ENCODE results near the gene ADAT2.

The ADAT2 gene

DNA sequence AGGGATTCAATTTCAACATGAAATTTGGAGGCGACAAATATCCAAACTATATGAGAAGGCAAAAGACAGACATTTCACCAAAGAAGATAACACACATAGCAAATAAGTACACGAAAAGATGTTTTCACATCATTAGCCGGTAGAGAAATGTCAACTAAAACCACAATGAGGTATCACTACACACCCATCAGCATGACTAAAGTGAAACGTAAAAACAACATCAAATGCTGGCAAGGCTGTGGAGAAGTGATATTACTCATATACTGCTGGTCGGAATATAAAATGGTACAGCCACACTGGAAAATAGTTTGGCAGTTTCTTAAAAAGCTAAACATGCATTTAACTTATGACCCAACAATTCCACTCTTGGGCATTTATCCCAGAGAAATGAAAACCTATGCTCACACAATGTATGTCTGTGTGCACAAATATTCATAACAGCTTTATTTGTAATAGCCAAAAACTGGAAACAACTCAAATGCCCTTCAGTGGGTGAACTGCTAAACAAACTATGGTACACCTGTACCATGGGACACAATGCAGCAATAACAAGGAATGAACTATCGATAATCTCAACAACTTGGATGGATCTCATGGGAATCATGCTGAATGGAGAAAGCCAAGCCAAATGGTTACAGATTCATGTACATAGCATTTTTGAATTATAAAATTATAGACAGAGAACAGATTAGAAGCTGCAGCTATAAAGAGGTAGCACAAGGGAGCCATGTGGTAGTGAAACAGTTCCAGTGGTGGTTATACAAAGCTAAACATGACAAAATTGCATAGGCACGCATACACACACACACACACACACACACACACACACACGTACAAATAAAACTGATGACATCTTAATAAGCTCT is 8.6 kb downstream of the ADAT2 start:
- DNase-seq (ENCODE audit: low read depth) = peak; percentile 38

DNA sequence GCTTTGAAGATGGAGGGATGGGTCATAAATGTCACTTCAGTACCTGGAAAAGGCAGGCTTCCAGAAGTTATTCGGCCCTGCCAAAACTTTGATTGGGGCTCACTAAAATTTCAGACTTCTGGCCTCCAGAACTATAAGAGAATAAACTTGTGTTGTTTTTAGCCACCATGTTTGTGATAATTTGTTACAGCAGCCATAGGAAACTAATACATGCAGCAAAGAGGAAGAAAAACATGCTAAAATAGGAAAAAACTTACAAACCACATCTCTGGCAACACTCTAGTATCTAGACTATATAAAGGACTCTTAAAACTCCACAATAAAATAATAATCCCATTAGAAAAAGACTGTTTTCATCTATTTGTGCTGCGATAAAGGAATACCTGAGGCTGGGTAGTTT is 9.5 kb downstream of the ADAT2 start:
- no peak for DNase-seq (ENCODE audit: low read depth)

DNA sequence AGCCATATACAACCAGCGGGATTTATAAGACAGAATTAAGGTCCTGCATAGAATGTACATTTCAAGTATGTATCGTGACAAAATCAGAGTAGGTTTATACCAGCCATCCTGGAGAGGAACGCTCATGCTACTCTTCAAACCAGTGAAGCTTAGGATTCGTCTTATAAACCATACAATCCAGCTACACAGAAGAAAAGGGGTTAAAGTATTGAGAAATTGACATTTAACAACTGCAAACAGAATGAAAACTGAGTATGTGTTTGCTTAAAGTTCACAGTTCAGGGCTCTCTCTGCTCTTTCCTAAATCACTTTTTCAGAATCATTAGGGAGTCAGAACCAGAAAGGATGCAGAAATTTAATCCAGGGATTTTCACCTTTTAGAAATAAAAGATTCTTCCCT is 17.9 kb downstream of the ADAT2 start:
- no peak for DNase-seq (ENCODE audit: low read depth)

DNA sequence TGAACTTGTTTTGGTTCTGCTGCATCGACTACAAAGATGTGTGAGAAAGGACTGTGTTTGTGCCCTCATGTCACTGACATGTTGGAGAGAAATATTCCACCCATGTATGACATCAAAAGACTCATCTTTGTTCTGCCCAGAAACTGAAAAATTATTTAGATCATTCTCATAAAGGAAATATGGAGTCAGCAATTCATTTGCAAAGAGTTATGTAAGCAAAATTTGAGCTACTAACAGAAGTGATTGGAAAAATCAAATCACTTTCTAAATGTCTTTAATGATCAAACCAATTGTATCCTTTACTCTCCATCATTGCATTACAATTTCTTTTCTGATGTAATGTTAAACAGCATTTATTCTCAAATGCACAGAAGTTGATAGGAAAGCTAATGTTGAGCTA is 19.3 kb downstream of the ADAT2 start:
- DNase-seq (ENCODE audit: low read depth) = no peak

DNA sequence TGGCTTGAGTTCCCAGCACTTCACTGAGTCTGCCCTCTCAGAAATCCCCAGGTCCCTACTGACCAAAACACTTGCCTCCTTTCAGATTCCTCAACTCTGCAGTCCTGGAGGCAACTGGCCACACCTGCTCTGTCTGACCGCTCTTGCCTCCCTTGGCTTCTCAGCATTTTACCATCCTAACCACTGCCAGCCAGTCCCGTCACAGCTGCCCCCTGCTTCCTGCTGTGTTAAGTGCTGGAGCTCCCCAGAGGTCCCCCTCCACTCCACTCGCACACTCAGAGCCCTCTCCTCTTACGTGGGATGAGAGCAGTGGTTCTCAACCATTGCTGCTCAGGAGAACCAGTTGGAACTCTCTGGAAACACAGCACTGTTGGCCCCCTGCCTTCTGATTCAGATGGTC is 20.5 kb downstream of the ADAT2 start:
- DNase-seq (ENCODE audit: low read depth) = no peak

DNA sequence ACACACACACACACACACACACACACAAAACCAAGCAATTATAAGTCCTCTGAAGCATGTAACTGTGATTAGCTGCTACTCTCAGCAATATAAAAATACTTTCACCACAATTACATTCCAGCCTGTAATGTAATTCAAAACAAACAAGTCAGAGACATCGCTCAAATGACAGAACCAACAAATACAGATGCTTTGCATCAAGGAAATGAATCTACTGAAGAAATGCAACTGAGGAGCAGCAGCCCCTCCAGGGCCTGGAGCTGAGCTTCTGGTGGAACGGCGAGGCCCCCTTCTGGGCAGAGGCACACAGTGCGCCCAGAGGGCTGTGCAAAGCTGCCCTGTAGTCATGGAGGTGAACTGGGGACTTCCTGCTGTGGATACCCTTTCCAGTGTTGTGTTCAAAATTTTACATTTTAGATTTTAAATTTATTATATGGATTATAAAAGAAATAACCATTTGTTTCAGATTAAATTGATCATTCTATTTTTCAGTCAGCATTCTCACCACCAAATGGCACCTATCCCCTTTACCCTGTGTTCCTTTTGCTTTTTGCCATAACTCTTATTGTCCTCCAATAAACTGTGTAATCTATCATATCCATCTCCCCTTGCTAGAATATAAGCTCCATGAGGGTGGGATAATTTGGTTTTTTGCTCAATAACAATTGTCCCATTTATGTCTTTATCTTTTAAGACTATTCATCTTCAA is 23.2 kb downstream of the ADAT2 start:
- peak; percentile 81 for DNase-seq (ENCODE audit: low read depth)

DNA sequence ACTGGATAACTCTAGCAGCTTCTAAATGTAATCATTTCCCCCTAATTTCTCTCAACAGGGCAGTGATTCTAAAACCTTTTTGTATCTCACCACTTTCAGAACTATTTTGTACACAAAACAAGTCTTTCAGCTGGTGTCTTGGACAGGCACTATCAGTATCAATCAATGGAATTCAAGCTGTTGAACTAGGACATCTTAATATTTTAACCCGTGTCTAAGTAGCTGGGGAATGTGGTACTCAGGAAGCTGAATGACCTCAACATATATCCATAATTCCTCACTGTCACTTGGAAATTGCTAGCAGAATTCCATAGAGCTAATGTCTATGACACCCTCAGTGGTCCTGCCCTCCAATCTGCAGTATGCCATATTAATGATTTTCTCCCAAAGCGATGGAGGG is 24.5 kb downstream of the ADAT2 start:
- DNase-seq (ENCODE audit: low read depth) = no peak

DNA sequence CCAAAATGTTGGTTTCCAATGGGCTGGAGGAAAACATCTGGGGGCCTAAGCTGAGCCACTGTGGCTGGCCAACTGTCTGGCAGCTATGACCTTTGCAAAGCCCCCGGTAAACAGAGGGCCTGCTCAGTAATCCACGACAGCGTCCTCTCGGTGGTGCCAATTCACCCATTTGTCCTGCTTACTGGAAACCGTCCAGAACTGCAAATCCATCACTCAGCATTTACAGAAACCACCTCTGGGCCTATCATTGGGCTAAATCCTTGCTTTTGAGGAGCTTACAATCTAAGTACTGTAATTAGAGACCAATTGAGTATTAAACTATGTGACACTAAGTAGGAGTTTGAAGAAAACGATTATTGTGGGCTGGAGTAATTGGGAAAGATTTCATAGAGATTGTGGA is 31.0 kb downstream of the ADAT2 start:
- no peak for DNase-seq (ENCODE audit: low read depth)

DNA sequence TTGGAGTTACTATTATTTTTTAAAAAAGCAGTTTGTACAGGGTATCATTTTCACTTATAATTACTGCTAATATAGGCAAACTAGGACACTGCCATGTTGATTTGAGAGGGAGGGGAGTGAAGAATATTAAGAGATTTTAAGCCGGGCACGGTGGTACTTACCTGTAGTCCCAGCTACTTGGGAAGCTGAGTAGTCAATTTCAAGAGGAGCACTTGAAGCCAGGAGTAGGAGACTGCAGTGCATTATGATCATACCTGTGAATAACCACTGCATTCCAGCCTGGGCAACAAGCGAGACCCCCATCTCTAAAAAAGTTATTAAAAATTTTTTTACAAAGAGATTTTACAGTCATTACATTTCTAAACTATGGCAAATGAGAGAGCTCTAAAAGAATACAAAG is 35.7 kb downstream of the ADAT2 start:
- no peak for DNase-seq (ENCODE audit: low read depth)

DNA sequence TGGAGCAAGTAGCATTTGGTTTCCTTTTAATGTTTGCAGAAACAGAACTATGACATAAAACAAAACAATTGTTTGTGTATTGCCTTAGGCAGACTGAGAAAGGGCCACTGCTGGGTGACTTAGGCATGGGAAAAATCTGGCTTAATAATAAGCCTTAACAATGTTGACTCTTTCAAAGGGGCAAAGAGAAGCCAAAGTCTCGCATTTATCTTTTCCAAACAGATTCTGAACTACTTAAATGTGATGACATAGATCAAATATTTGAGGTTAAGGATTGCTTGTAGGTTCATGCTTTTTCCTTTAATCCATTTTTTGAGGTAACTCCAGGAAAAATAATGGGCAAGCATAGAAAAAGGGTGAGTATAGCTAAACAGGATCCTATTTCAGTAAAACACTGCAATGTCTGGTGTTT is 39.6 kb downstream of the ADAT2 start:
- peak; percentile 62 for DNase-seq (ENCODE audit: low read depth)

DNA sequence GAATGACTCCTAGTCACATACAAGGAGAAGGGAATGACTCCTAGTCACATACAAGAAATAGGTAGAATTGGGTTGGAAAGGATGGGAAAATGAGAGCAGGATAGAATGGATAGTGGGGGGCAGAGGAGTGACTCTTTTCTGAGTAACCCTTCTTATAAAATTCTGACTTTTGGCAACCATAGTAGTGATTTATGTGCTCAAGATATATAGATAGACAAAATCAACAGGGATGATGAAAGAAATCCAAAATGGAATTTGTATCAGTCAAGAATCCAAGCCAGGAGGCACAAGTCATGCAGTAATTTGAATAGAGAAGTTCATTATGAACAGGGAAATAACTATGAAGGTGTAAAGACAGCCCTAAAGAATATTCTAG is 41.7 kb downstream of the ADAT2 start:
- DNase-seq (ENCODE audit: low read depth) = no peak

DNA sequence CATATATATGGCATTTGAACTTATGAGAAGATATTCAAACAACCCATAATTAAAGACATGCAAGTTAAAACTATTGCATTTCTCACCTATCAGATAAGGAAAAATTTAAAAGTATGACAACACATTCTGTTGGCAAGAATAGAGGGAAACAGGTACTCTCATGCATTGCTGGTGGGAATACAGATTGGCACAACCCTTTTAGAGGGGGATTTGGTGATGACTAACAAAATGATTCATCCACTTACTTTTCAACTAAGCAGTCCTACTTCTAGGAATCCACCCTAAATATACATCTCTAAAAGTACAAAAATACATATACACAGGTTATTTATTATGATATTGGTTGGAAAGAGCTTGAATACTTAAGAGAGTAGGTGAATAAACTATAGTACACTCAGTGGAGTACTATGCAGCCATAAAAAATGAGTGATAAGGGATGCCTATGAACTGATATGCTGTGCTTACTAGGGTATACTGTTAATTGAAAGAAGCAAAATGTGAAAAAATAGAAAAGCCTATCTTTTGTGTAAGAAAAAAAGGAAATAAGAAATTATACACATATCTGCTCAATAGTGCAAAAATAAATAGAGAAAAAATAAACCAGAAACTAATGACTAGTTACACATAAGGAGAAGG is 42.2 kb downstream of the ADAT2 start:
- peak; percentile 46 for DNase-seq (ENCODE audit: low read depth)

DNA sequence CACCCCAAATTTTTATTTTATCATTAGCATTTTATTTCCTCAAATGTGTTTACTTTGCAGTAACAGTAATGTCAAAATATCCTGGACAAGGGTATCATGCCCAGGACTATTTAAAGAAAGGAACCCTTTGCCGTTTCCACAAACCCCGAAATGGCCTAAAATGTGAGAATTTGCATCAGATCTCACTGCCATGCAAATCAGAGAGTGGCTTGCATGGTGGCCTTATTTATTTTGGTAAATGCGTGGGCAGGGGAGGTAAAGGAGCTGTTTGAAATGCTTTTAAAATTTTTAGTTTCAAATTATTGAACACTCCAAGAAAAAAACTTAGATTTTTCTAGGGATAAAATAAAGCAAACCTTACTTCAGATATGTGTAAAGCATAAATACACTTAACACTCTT is 43.8 kb downstream of the ADAT2 start:
- no peak for DNase-seq (ENCODE audit: low read depth)

DNA sequence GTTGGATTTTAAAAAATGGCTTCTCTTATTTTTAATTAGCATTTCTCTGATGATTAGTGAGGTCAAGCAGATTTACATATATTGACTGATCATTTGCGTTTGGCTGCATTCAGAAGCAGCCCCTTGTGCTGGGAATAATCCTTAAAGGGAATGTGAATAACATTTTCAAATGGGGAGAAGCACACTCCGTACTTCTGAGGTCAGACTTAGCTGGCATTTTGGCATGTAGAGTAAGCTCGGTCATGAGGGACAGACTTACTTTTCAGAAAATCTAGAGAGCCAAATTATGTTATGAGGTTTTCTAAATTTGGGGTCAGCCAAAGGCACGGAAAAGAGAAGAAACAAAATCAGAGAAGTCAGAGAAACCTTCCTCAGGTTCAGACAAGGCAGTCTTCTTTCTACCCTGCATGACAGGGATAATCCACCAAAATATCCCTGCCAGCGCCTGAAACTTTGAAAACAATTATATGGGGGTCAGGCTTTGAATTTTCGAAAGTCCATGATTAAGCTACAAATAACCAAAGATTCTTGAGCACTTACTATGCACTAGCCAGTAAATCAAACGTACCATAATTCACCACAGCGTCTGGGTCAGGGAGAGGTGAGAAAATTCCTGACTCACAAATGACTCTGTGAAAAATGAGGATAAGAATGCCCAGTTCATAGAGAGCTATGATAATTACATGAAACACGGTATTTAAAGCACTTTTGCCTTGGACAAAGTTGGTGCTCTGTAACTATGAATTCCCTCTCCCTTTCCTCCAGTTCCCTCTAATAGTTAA is 44.9 kb downstream of the ADAT2 start:
- peak; percentile 82 for DNase-seq (ENCODE audit: low read depth)

DNA sequence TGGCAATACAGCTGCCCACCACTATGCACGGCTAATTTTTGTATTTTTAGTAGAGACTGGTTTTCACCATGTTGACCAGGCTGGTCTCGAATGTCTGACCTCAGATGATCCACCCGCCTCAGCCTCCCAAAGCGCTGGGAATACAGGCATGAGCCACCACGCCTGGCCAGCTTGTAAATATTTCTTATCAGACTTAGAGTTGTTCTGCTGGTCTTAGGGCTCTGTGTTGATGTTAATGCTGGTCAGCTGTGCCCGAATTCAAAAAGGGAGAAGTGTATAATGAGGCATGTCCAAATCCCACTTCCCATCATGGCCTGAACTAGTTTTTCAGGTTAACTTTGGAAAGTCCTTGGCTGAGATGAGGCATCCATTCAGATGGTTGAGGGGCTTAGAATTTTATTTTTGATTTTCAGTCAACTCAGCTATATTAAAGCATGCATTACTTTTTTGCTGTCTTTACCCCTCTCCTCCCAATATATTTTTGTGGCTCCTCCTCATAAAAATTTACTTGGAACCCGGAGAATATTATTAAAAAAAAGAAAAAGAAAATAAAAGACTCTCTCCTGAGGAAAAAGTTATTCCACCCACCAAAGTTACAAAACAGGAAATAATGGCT is 47.7 kb downstream of the ADAT2 start:
- DNase-seq (ENCODE audit: low read depth) = no peak

DNA sequence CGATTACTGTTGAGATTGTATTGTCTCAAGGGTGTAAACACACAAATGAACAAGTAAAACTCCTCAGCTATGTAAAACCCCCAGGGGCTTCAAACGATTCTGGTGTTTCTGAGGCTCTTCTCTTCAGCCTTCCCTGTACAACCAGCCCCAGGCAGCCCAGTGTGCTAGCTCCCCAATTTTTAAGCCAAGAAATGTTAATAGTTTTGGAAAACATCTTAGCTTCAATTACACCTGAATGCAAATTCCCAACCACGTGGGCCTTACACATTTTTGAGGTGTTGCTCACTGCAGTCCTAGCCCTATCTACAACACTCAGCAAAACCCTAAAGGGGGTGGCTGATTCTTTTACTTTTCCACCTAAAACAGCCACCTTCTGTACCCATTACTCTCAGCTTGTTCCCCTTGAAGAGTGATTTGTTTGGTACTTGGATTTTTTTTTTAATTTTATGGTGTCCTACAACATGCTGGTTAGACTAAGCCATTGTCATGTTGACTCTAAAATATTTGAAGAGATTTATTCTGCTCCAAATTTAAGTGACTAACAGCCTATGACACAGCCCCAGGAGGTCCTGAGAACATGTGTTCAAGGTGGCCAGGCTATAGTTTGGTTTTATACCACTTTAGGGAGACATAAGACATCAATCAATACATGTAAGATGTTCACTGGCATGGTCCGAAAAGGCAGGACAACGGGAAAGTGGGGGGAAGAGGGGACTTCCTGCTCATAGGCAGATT is 48.7 kb downstream of the ADAT2 start:
- DNase-seq (ENCODE audit: low read depth) = no peak

DNA sequence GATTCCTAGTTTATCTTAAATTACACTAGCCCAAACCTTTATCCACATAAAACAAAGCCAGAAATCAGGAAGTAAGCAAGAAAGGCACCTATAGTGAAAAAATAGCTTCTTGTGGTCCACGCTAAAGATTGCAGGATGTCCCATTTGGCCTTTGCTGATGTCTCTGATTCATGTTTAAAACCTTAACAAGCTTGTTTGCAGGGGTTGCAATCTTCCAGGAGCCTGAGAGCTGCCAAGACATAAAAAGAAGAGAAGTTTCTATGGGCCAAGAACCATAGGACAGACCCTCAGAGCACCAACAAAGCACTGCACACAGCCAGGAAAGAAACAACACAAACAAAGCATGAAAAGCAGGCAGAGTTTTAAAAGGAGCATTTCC is 49.4 kb downstream of the ADAT2 start:
- no peak for DNase-seq (ENCODE audit: low read depth)

DNA sequence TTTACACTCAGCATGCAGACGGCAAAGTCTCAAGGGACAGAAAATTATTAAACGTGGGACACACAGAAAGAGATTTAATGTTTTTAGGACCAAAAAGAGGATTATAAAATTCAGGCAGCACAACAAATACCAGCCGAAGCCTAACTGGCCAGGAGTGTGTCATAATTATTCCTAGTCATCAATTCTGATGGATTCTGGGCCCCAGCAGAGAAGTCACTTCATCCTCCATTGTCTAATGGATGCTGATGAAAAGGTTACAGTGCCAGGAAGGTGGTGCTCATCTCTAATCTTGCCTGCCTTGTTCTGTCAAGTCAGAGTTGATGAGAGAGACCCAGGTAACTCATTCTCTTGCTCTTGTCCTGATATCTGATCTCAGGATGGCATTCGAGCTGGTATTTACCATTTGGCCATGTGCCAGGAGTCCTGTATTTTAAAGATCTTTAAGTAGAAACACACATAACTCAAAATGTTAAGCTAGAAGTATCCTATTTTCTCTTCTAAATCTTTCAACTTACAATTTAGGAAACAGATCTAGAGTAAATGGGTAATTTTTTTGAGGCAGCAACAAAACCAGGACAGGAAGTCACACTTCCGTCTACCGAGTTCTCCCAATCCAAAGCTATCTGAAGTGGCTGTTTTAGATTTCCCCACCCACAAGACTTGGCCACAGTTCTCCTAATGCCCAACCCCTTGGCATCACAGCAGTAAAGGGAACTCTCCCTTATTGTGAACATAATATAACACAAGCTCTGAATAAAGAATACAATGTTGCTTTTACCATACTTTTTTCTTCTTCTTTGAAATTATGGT is 50.0 kb downstream of the ADAT2 start:
- DNase-seq (ENCODE audit: low read depth) = no peak

DNA sequence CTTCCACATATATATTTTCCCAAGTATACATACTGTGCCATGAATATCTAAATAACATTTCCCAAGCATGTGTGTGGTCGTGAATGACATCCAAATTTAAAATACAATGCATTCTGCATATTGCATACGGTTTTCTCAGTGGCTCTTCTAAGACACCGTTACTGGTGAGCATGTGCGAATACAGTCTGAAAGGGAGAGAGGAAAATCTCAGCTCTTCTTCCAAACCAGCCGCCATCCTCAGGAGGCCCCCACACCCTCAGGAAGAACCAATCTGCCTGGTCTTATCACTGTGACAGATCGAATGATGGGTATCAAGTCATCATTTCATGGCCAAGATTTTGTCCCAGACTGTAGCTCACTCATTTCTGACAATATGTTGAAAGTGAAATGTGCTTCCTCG is 50.7 kb downstream of the ADAT2 start:
- no peak for DNase-seq (ENCODE audit: low read depth)

DNA sequence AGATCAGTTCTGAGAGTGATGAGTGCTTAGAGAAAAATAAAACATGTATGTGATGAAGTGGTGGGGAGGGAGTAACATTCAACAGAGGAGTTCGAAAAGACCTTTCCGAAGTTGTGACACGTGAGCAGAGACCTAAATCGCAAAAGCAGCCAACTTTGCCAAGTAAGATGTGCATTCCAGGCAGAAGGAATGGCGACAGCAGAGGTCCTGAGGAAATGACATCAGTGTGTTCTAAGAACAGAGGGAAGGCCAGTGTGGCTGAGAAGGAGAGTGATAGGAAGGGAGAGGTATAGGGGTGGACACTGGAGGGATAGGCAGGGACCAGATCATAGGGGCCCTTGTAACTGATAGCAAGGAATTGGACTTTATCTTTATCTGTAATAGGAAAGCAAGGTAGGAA is 51.3 kb downstream of the ADAT2 start:
- DNase-seq (ENCODE audit: low read depth) = no peak
